ENCODE measurements around the gene APOH.
"Not testable (repeated sequence)": the region's sequence is repeated elsewhere in the genome, so short reads cannot be mapped to it uniquely, and the experiment has no call there.

Gene APOH, protein sequence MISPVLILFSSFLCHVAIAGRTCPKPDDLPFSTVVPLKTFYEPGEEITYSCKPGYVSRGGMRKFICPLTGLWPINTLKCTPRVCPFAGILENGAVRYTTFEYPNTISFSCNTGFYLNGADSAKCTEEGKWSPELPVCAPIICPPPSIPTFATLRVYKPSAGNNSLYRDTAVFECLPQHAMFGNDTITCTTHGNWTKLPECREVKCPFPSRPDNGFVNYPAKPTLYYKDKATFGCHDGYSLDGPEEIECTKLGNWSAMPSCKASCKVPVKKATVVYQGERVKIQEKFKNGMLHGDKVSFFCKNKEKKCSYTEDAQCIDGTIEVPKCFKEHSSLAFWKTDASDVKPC

DNA sequence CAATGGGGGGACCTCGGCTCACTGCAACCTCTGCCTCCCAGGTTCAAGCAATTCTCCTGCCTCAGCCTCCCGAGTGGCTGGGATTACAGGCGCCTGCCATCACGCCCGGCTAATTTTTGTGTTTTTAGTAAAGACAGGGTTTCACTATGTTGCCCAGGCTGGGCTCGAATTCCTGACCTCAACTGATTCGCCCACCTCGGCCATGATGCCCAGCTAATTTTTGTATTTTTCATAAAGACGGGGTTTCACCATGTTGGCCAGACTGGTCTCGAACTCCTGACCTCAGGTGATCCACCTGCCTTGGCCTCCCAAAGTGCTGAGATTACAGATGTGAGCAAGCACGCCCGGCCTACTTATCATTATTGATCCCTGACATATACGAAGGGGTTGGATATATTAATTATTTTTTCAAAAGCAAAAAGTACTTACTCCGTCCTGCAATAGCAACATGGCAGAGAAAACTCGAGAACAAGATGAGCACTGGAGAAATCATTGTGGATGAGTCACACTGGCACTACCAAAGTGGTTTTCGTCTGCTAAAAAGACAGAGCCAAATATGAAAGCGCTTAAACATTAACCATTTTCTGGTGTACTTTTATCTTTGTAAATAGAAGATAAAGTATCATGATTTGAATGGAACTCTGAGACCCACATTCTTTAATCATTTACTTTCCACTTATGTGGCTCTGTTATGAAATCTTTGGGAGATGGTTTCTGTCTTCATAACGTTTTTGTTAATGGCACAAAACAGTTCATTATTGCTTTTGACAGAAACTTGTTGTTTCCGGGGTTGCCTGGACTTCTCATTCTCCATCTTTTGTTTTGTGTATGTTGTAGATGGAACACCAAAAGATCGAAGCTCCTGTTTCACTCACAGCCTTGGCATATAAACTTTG lies at the start of gene APOH:
Gene APOH (minus strand): TSS at position 529 of the 896 bp plus-strand sequence. CDS start 36 bp downstream, at position 493.
- DNase-seq (ENCODE audit: low read depth in 2 of 2) = no peak

DNA sequence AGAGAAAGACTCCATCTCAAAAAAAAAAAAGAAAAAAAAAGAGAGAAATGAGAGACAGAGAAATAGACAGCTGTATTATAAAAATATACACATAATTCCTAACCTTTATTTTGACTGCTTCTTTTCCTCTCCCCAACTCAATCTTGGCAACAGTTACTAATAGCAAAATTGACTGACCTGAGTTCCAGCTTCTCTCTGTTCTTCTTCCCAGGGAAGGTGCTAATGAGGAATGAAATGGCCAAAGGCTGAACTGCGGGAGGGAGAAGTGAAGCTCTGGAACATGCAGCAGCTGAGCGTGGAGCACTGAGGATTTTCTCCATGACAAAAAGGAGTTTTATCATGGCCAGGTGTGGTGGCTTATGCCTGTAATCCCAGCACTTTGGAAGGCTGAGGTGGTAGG lies 48.0 kb upstream of the APOH start:
- no peak for DNase-seq (ENCODE audit: low read depth in 2 of 2)

DNA sequence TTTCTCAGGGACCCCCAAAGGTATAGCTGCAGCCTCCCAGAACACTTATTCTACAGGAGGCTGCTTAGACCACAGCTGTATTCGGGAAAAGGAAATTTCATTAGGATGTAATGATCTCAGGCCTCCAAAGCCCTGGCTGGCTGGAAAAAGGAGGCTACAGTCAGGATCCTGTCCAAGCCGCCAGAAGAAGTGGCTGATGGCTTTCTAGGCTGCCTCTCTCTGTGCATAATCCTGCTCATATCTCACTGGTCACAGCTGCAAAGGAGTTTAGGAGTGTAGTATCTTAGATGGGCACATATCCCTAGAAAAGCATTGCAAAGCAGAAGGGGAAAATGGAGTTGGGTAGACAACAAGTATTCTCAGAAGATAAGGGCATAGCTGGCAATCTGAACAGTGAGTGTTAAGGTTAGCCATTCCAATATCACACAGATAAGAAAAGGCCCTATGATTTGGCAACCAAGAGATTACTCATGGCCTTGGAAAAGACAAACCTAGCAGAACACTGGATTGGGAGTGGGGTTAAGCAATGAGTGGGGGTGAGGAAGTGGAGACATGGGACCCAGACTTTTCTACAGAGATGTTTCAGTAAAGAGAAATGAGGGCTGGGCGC lies 47.2 kb upstream of the APOH start:
- no peak for DNase-seq (ENCODE audit: low read depth in 2 of 2)

DNA sequence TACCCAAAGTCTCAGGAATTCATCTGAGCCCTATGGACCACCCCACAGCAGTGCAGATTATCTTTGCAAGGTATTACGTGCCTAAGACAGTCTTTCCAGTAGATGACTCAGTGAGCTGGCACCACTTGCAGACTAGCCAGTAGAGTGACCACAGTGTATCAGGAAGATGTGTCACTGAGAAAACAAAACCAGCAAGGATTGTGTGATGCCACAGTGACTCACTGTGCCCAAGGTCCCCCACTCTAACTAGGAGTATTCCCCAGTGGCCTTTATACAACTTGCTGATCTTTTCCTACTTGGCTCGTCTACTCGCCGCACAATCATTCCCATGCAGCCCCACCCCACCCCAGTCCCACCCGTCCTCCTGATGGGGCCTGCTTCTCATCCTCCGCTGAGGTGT lies 46.4 kb upstream of the APOH start:
- DNase-seq (ENCODE audit: low read depth in 2 of 2) = no peak

DNA sequence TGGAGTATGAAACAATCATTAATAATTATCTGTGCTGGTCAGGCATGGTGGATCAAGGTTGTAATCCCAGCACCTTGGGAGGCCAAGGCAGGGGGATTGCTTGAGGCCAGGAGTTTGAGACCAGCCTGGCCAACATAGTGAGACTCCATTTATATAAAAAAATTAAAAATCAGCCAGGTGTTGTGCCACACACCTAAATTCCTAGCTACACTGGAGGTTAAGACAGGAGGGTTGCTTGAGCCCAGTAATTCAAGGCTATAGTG lies 44.3 kb upstream of the APOH start:
- no peak for DNase-seq (ENCODE audit: low read depth in 2 of 2)

DNA sequence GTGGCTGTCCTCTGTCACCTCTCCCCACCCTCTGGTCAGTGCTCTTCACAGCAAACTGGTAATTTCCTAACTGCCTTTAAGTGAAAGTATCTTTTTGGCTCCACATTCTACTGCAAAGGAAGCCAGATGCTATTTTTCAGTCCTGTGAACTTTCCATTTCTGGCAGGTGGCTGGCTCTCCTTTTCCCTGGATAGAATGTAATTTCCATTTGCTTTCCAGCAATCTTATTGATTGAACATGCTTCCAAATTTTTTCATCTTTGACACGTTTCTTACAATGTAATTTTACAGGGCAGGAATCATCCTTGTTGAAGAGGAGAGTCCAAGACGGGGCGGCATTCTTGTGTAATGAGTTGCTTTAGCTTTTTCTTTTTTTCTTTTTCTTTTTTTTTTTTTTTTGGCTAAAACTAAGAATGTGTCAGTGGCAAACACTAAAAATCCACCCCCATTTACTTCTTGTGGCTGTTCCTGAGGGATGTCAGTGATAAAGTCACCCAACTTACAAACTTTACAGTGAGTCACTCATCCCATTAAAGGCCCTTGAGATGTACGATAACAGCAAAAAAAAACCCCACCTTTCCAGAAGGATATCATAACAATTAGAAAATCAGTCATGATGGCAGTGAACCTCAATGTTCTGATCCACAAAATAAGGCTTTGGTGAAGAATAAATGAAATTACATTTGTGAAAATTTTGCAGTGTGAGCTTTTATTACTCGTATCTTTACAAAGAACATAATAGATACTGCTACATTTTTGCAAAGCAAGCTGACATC lies 43.8 kb upstream of the APOH start:
- no peak for DNase-seq (ENCODE audit: low read depth in 2 of 2)

DNA sequence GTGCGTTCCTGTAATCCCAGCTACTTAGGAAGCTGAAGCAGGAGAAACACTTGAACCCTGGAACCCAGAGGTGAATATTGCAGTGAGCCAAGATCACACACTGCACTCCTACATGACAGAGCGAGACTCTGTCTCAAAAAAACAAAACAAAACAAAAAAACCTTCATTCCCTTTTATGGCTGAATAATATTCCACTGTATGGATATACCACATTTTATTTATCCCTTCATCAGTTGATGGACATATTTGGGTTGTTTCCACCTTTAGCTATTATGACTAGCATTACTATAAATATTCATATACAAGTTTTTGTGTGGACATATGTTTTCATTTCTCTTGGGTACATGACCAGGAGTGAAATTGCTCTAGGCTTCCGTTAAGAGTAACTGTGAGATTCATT lies 42.3 kb upstream of the APOH start:
- no peak for DNase-seq (ENCODE audit: low read depth in 2 of 2)

DNA sequence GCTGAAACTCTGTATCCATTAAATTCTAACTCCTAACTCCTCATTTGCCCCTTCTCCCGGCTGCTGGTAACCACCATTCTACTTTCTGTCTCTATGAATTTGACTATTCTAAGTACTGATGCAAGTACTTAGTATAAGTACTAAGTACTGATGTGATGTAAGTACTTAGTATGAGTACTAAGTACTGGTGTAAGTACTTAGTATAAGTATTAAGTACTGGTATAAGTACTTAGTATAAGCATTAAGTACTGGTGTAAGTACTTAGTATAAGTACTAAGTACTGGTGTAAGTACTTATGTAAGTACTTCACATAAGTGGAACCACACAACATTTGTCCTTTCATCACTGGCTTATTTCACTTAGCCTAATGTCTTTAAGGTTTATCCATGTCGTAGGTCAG lies 40.9 kb upstream of the APOH start:
- DNase-seq (ENCODE audit: low read depth in 2 of 2) = no peak

DNA sequence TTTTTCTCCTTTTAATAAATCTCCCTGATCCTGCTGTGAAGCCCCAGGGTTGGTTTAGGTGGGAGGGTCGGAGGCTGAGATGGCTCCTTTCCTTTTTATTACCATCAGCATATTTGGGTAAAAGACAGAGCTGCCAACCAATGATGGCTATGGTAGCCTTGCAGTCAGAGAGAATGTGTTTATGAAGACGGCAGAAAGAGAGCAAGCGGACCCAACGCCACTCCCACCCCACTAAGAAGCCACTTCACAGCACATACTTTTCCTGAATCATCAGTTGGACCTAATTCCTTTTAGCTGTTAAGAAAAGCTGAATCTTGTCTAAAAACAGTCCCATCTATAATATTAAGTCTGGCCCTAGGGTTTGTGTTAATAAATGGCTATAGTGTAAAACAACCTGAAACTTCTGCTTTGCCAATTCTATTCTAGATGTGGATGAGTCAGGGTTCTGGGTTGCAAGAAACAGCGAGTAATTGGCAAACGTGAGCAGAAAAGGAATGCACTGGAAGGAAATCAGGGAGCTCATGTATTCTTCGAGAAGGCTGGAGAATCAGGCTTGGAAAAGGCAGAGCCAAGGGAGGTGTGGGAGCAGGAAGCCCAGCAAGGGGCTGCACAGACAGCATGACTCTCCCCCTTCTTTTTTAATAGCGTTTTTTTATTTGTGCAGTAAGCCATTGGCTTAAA lies 39.2 kb upstream of the APOH start:
- no peak for DNase-seq (ENCODE audit: low read depth in 2 of 2)

DNA sequence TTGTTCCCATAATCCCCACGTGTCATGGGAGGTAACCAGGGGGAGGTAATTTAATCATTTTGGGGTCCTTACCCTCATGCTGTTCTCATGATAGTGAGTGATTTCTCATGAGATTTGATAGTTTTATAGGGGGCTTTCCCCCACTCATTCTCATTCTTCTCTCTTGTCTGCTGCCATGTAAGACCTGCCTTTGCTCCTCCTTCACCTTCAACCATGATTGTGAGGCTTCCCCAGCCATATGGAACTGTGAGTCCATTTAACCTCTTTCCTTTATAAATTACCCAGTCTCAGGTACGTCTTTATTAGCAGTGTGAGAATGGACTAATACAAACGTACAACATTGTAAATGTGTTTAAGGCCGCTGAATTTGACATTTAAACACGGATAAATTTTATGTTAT lies 35.5 kb upstream of the APOH start:
- DNase-seq (ENCODE audit: low read depth in 2 of 2) = no peak

DNA sequence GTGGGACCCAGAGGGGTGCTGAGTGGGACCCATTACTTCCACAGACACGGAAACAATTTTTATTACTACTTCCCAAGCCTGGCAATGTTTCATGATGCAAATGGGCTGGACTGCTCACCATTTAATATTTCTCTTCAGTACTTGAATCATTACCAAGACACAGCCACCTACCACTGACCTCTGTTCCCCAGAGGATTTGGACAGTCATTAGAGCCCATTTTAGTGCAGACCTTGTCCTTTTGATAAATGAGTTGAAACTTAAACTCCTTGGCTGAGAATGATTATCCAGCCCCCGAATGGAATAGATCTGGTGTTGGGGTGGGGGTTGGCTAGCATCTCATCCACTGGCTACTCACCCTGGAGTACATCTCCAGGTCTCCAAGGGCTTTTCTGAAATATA lies 33.6 kb upstream of the APOH start:
- no peak for DNase-seq (ENCODE audit: low read depth in 2 of 2)

DNA sequence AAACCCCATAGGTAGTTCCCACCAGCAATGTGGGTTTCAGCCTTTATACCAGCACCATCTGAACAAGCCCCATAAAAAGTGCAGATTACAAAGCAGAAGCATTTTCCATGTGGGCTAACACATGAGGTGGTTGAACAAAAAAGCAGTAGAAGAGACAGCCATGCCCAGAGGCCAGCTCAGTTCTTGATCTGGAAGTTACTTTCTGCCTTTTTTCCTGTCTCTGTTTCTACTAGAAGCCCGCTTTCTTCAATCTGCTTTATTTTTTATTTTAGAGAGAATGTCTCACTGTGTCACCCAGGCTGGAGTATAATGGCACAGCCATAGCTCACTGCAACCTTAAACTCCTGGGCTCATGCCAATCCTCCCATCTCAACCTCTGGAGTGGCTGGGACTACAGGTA lies 31.5 kb upstream of the APOH start:
- no peak for DNase-seq (ENCODE audit: low read depth in 2 of 2)

DNA sequence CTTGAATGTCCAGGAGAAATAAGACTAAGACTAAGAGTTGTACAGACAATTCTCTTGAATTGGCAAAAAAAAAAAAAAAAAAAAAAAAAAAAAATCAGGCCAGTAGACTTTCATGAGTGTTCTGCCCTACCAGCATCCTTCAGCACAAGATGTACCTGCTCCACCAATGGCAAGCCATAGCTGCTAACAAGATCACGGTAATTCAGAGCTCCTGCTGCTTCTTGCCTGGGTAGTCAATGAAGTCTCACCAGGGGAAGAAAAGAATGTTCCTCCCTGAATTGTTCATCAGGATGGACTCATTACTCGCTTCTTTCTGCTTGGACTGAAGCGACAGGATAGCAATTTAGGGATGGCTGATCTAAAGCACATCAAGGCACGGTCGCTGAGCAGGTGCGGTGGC lies 31.1 kb upstream of the APOH start:
- DNase-seq (ENCODE audit: low read depth in 2 of 2) = no peak

DNA sequence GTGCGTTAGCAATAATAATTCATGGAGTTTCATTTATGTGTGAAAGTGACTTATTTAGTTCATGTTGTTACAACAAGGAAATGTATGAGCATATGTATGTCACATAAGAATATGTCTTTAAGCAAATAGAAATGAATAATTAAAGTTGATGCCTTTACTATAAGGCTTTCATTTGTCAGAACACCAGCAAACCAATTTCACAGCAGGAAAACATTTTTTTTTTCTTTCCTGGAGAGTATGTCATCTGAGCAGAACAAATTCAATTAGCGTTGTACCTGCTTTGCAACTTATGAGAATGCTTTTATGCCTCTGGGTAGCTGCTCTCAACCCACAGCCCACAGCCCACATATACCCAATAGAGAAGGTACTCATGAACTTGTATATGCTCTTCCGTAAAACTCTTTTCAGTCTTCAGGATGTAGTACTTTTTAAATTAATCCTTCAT lies 26.3 kb upstream of the APOH start:
- no peak for DNase-seq (ENCODE audit: low read depth in 2 of 2)

DNA sequence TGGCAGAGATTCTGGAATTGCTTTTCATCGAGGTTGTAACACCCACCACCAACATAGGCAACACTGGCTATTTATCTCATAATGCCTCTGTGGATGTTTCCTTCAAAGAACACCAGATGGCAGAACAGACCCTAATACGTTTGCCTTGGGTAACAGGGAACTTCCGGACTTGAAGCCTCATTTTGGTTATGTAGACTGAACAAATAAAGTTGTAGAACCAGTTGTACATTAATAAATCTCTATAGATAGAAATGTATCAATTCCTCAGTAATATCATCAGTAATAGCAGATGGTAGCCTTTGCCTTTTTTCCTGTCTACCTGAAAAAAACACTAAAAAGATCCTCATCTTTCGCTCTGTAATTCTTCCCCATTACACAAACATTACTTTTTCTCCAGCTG lies 25.9 kb upstream of the APOH start:
- no peak for DNase-seq (ENCODE audit: low read depth in 2 of 2)

DNA sequence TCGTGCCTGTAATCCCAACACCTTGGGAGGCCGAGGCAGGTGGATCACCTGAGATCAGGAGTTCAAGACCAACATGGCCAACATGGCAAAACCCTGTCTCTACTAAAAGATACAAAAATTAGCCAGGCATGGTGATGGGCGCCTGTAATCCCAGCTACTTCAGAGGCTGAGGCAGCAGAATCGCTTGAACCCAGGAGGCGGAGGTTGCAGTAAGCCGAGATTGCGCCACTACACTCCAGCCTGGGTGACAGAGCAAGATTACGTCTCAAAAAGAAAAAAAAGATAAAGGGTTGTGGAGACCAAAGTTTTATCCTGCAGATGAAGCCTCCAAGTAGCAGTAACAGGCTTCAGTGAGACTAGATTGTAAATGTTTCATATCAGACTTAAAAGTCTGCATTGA lies 24.2 kb upstream of the APOH start:
- not testable (repeated sequence) for DNase-seq (ENCODE audit: low read depth in 2 of 2)

DNA sequence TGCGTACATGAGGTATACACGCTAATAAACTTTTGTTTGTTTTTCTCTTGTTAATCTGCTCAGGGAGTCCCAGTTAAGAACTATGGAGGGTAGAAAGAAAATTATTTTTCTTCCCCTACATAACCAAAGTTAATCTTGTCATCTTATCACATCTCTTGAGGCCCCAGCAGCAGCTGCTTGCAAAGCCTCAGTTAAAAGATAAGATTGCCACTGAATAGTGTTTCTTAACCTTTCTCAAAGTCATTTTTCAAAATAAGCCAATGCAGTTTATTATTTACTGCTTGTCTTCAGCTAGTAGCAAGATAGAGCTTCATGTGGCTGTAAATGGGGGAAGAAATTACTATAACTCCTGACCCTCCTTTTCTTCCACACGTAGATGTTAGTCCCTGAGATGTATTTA lies 21.5 kb upstream of the APOH start:
- no peak for DNase-seq (ENCODE audit: low read depth in 2 of 2)

DNA sequence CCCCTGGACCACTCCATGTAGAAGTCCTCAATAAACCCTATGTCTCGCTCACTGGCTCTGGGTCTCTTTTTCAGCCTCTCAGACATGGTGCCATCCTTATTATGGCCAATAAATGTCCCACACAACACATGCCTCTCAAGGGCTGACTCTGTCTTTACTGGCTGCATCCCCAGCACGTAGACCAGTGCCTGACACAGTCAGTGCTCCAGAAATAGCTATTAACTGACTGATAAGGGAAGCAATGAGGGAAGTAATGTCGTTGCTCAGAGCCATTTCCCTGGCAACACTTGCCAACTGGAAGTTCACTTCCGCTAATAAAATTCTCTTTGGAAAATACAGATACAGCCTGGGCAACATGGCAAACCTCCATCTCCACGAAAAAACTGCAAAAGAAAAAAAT lies 19.1 kb upstream of the APOH start:
- DNase-seq (ENCODE audit: low read depth in 2 of 2) = no peak

DNA sequence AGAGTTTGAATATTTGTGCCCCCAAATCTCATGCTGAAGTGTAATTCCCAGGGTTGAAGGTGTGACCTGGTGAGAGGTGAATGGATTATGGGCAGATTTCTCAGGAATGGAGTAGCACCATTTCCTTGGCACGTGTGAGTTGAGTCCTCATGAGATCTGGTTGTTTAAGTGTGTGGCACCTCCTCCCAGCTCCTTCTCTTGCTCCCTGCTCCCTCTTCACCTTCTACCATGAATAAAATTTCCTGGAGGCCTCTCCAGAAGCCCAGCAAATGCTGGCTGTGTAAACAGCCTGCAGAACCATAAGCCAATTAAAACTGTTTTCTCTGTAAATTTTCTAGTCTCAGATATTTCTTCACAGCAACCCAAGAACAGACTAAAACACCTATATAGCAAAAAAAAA lies 12.6 kb upstream of the APOH start:
- DNase-seq (ENCODE audit: low read depth in 2 of 2) = no peak

DNA sequence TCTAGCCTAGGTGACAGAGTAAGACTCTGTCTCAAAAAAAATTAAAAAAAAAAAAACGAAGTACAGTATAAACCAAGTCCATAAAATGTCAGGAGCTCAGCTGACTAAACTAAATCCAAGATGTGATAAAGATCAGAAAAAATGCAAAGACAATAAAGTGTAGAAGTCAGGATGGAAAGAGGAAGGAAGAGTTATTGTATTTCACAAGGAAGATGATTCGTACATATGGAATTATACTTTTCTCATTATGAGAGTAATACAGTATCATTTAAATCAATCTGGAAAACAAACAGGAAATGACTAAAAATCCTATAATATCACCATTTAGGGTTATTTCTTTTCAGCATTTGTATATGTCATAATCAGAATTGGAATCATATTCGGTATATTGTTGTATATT lies 11.4 kb upstream of the APOH start:
- DNase-seq (ENCODE audit: low read depth in 2 of 2) = no peak

DNA sequence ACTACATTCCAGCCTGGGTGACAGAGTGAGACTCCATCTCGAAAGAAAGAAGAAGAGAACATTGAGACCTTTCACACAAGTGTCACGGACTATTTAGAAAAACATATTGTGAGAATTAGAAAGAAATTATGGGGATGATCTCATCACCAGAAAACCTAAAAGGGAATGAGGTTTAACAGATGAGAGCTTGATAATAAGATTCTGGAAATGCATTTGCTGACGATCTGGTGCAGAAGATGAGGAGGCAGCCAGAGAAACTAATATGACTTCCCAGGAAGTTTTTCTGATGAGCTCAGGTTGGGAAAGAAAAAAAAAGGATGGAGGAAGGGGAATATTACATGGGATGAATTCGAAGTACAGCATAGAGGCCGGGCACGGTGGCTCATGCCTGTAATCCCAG lies 10.8 kb upstream of the APOH start:
- no peak for DNase-seq (ENCODE audit: low read depth in 2 of 2)

All from activated CD8-positive, alpha-beta memory T cell treated with anti-CD3 and anti-CD28 coated beads for 4 hours (primary cell).